Measurements from ENCODE around the gene NXF1.
"Not testable (repeated sequence)": the region's sequence is repeated elsewhere in the genome, so short reads cannot be mapped to it uniquely, and the experiment has no call there.

The NXF1 gene

DNA sequence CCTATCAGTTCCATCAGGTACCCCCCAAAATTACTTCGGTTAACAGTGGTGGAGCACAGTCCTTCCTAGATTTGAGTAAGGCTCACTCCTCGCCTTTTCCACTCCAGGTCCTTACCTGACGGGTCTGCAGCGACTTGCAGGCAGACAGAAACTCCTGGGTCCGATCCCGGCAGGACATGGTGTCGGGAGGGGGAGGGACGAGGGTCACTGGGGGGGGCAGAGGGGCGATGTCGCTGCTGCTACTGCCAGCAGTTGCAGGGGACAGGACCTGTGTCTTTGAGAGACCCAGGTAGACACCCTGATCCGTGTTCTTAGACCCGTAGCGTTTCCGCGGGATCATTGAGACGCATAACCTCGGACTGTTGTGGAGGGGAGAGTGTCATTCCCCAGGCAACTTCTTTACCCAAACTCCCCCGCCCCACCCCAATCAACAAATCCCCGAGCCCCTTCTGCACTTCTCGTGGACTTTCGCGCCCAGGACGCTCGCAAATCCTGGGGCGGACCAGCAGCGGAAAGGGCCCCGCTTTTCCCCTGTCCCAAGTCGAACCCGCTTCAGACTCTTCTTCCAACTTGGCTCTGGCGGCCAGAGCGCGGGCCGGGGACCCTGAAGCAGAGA is 25.8 kb upstream of the NXF1 start (continued):
- TF ChIP-seq ZNF391 (tag by site-specific recombination; IDR thresholded peaks at IDR 0.05; ENCODE audit: borderline replicate concordance, low read depth) (no peak), ZNF558 (tag by site-specific recombination; IDR thresholded peaks at IDR 0.05) (no peak), ZNF791 (tag by site-specific recombination; IDR thresholded peaks at IDR 0.05) (no peak), ZNF350 (tag by site-specific recombination; IDR thresholded peaks at IDR 0.05) (no peak), ZNF175 (tag by site-specific recombination; IDR thresholded peaks at IDR 0.05) (no peak)
- TF ChIP-seq, protein P1, sequence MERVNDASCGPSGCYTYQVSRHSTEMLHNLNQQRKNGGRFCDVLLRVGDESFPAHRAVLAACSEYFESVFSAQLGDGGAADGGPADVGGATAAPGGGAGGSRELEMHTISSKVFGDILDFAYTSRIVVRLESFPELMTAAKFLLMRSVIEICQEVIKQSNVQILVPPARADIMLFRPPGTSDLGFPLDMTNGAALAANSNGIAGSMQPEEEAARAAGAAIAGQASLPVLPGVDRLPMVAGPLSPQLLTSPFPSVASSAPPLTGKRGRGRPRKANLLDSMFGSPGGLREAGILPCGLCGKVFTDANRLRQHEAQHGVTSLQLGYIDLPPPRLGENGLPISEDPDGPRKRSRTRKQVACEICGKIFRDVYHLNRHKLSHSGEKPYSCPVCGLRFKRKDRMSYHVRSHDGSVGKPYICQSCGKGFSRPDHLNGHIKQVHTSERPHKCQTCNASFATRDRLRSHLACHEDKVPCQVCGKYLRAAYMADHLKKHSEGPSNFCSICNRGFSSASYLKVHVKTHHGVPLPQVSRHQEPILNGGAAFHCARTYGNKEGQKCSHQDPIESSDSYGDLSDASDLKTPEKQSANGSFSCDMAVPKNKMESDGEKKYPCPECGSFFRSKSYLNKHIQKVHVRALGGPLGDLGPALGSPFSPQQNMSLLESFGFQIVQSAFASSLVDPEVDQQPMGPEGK (tag by site-specific recombination; IDR thresholded peaks at IDR 0.05) = no peak

GRCh38 chr11:62828130-62828529 is 22.9 kb upstream of the NXF1 start:
- not testable (repeated sequence) for H3K27ac ChIP-seq (ENCODE audit: extremely low read depth, low read depth, low read length); H3K4me3 ChIP-seq (ENCODE audit: low read depth, low read length); H3K4me1 ChIP-seq (ENCODE audit: control insufficient read depth, insufficient read depth, low read length); H3K9me3 ChIP-seq (ENCODE audit: control insufficient read depth, insufficient read depth, low read depth, low read length)
- H3K36me3 ChIP-seq (ENCODE audit: control insufficient read depth in 2 of 2, insufficient read depth in 1 of 2, low read length in 2 of 2) = peaks cover 0 to 57% of the 10 kb centered on the region in 2 experiments; a peak in 2 of 3 replicates
- peak; percentile 55; the same call in 1 of the 2 replicates for TF ChIP-seq ZNF121 (tag by site-specific recombination; IDR thresholded peaks at IDR 0.05)
- ChIA-PET POLR2A (interaction anchor here (1.1 to 2.2 kb wide), 4 partner anchors 13 to 101 kb away, joined by 4 to 12 read pairs (median 4); partner anchors contain the start of genes HNRNPUL2, NXF1 and SLC3A2), CTCF (interaction anchor here (0.7 kb wide), 1 partner anchor 41 kb away, joined by 3 read pairs; no protein-coding TSS in a partner anchor)

- no peak overlapping the region for H3K27ac ChIP-seq (ENCODE audit: extremely low read depth, low read depth, low read length)
- H3K9me3 ChIP-seq (ENCODE audit: control insufficient read depth, insufficient read depth, low read depth, low read length) = no peaks in the 10 kb centered on the region
- H3K36me3 ChIP-seq (ENCODE audit: control insufficient read depth in 2 of 2, insufficient read depth in 1 of 2, low read length in 2 of 2) = peaks cover 15 to 80% of the 10 kb centered on the region in 2 experiments; a peak in 2 of 3 replicates
- ChIA-PET POLR2A (interaction anchor here (0.9 to 1.0 kb wide), 2 partner anchors 22 to 63 kb away, joined by 3 read pairs; no protein-coding TSS in a partner anchor), CTCF (no interaction called here)
- TF ChIP-seq ZNF449 (tag by site-specific recombination; IDR thresholded peaks at IDR 0.05) = no peak
- TF ChIP-seq ZNF501 (tag by site-specific recombination; IDR thresholded peaks at IDR 0.05) = no peak
- no peak for TF ChIP-seq SP7 (tag by site-specific recombination; IDR thresholded peaks at IDR 0.05)
- TF ChIP-seq ZNF341 (tag by site-specific recombination; IDR thresholded peaks at IDR 0.05; ENCODE audit: low read depth) = no peak
- TF ChIP-seq ZNF707 (tag by site-specific recombination; IDR thresholded peaks at IDR 0.05) = no peak
- no peak for TF ChIP-seq ZNF404 (tag by site-specific recombination; IDR thresholded peaks at IDR 0.05)
- no peak for TF ChIP-seq ZNF121 (tag by site-specific recombination; IDR thresholded peaks at IDR 0.05)
- no peak for TF ChIP-seq SALL2 (tag by site-specific recombination; IDR thresholded peaks at IDR 0.05; ENCODE audit: borderline replicate concordance)
- no peak for TF ChIP-seq ZNF19 (tag by site-specific recombination; IDR thresholded peaks at IDR 0.05; ENCODE audit: low read depth)
- TF ChIP-seq, protein P2, sequence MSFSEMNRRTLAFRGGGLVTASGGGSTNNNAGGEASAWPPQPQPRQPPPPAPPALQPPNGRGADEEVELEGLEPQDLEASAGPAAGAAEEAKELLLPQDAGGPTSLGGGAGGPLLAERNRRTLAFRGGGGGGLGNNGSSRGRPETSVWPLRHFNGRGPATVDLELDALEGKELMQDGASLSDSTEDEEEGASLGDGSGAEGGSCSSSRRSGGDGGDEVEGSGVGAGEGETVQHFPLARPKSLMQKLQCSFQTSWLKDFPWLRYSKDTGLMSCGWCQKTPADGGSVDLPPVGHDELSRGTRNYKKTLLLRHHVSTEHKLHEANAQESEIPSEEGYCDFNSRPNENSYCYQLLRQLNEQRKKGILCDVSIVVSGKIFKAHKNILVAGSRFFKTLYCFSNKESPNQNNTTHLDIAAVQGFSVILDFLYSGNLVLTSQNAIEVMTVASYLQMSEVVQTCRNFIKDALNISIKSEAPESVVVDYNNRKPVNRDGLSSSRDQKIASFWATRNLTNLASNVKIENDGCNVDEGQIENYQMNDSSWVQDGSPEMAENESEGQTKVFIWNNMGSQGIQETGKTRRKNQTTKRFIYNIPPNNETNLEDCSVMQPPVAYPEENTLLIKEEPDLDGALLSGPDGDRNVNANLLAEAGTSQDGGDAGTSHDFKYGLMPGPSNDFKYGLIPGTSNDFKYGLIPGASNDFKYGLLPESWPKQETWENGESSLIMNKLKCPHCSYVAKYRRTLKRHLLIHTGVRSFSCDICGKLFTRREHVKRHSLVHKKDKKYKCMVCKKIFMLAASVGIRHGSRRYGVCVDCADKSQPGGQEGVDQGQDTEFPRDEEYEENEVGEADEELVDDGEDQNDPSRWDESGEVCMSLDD (tag by site-specific recombination; IDR thresholded peaks at IDR 0.05) = no peak
- TF ChIP-seq ZNF747 (tag by site-specific recombination; IDR thresholded peaks at IDR 0.05) = no peak
- TF ChIP-seq ZNF548 (tag by site-specific recombination; IDR thresholded peaks at IDR 0.05) = no peak
- no peak overlapping the region for H3K4me3 ChIP-seq (ENCODE audit: low read depth, low read length)
- no peaks in the 10 kb centered on the region for H3K4me1 ChIP-seq (ENCODE audit: control insufficient read depth, insufficient read depth, low read length)
Observed at GRCh38 chr11:62823677-62824076, 18.4 kb upstream of the NXF1 start.

All from HEK293 (cell line).